Esophagus squamous epithelium (tissue), 5 donors: ENCODE measurements around the gene RBM5. TPM values are rescaled to one million over a fixed set of nuclear protein-coding genes. Genes with fewer than 3 reads are reported as not detected.
"Not testable (repeated sequence)": the region's sequence is repeated elsewhere in the genome, so short reads cannot be mapped to it uniquely, and the experiment has no call there.

Experiments
- DNase-seq: peaks from one replicate; lab custom pipeline; 2025; lab: John Stamatoyannopoulos, UW
- H3K27ac ChIP-seq, 4 donors: fragments of 200-600 bp; sonication (generic); one replicate each; pipeline ENCODE4 v1.5.1; 2016 to 2019; ENCODE audit warnings: mild to moderate bottlenecking in 1 of 4
- H3K27me3 ChIP-seq, 4 donors: fragments of 200-600 bp; sonication (generic); 1 replicate in 3 of 4; 2 replicates in 1 of 4; pipeline versions ENCODE4 v1.5.1 to v1.6.0; 2017 to 2021; ENCODE audit warnings: antibody characterized with exemption in 1 of 4
- H3K36me3 ChIP-seq, 3 donors: fragments of 200-600 bp; sonication (generic); one replicate each; pipeline ENCODE4 v1.5.1; 2016 to 2019
- H3K4me1 ChIP-seq, 3 donors: fragments of 200-600 bp; sonication (generic); one replicate each; pipeline ENCODE4 v1.5.1; 2017 to 2019
- H3K4me3 ChIP-seq, 4 donors: fragments of 200-600 bp; sonication (generic); 1 replicate in 3 of 4; 2 replicates in 1 of 4; pipeline ENCODE4 v1.5.1; 2016 to 2019; ENCODE audit warnings: mild to moderate bottlenecking in 2 of 4, moderate library complexity in 1 of 4
- H3K9me3 ChIP-seq, 3 donors: fragments of 200-600 bp; sonication (generic); one replicate each; pipeline ENCODE4 v1.5.1; 2016 to 2019
- CTCF ChIP-seq, 6 experiments: fragments of 450-650 bp in 4 of 6; fragments of 200-600 bp in 2 of 6; sonication (generic) in 2 of 6; IDR thresholded peaks; one replicate each; pipeline ENCODE4 v1.5.1; 2016 to 2019; ENCODE audit warnings: antibody characterized with exemption in 6 of 6, mild to moderate bottlenecking in 4 of 6, moderate library complexity in 4 of 6
- POLR2A ChIP-seq, 4 donors: fragments of 450-650 bp; IDR thresholded peaks; one replicate each; pipeline ENCODE4 v1.6.1; 2017; ENCODE audit warnings: antibody characterized with exemption in 4 of 4, mild to moderate bottlenecking in 4 of 4, moderate library complexity in 3 of 4
- WGBS, 2 donors: methylation state at CpG; one replicate each; pipeline ENCODE4 v1.1.5; 2018; 5-methylcytosine and 5-hydroxymethylcytosine counted together
- intact Hi-C: fragments of 100-400 bp; cut with DNase I; formaldehyde crosslinking; loops from one replicate; pipeline ENCODE4 v1.15.0; 2022
- total RNA-seq, 4 donors: library from RNA; depleted of rRNA; stranded (reverse); fragments of >200 nt; gene quantifications; one replicate each; pipeline ENCODE4 v1.1.0, GENCODE V29; 2016
- donor health status: DM: yes; HTN: yes; CAD: no.

Gene RBM5
- total RNA-seq, 4 donors from 2014 or later: 60.1 to 197 (median 107) TPM

GRCh38 chr3:50068134-50068533 lies 20.6 kb upstream of the RBM5 start:
- H3K27me3 ChIP-seq: no peaks in the 10 kb centered on the region
- WGBS, 2 donors: 81 to 88% methylated on average over 2 of the region's 2 CpGs
- intact Hi-C loops: no loop called here
- H3K4me3 ChIP-seq: no peak overlapping the region
- no peaks in the 10 kb centered on the region for H3K9me3 ChIP-seq
- peaks cover 16 to 100% (median 48%) of the 10 kb centered on the region in 3 donors for H3K36me3 ChIP-seq
- TF ChIP-seq CTCF (IDR thresholded peaks at IDR 0.05) (no peak), POLR2A (IDR thresholded peaks at IDR 0.05) (no peak)
- H3K27ac ChIP-seq: no peak overlapping the region
- no peaks in the 10 kb centered on the region for H3K4me1 ChIP-seq
- DNase-seq: no peak

- intact Hi-C loops: no loop called here
- Histone ChIP-seq H3K27me3 (no peaks in the 10 kb centered on the region), H3K36me3 (peaks cover 13 to 51% (median 17%) of the 10 kb centered on the region in 3 donors), H3K9me3 (no peaks in the 10 kb centered on the region), H3K27ac (no peak overlapping the region), H3K4me3 (no peak overlapping the region), H3K4me1 (peaks cover 0 to 8% (median 0%) of the 10 kb centered on the region in 3 donors)
- TF ChIP-seq POLR2A (IDR thresholded peaks at IDR 0.05) (no peak), CTCF (IDR thresholded peaks at IDR 0.05) (no peak)
- DNase-seq: no peak
- WGBS, 2 donors: 88% methylated on average over 1 of the region's 1 CpG
Measured at GRCh38 chr3:50078091-50078490, 10.6 kb upstream of the RBM5 start.

- no peak for DNase-seq
- H3K36me3 ChIP-seq: peaks cover 7 to 46% (median 17%) of the 10 kb centered on the region in 3 donors
- peaks cover 0 to 8% (median 0%) of the 10 kb centered on the region in 3 donors for H3K4me1 ChIP-seq
- TF ChIP-seq POLR2A (IDR thresholded peaks at IDR 0.05): no peak
- TF ChIP-seq CTCF (IDR thresholded peaks at IDR 0.05): no peak
- H3K27me3 ChIP-seq: no peaks in the 10 kb centered on the region
- H3K9me3 ChIP-seq: no peaks in the 10 kb centered on the region
- no peak overlapping the region for H3K27ac ChIP-seq
- intact Hi-C loops: no loop called here
- H3K4me3 ChIP-seq: no peak overlapping the region
- 29 to 43% methylated on average over 1 of the region's 1 CpG for WGBS, 2 donors
Measured at GRCh38 chr3:50078622-50079021, 10.1 kb upstream of the RBM5 start.

- H3K4me1 ChIP-seq: peaks cover 0 to 13% (median 0%) of the 10 kb centered on the region in 3 donors
- intact Hi-C loops, H3K27ac ChIP-seq, H3K27me3 ChIP-seq, H3K4me3 ChIP-seq, H3K36me3 ChIP-seq, DNase-seq, H3K9me3 ChIP-seq: not testable (repeated sequence)
- no CpG with 5 or more reads among the region's 33 CpGs for WGBS, 2 donors
Measured at GRCh38 chr3:50084951-50085350, 3.8 kb upstream of the RBM5 start.

GRCh38 chr3:50089609-50089945 lies 858 bp downstream of the RBM5 start:
- intact Hi-C loops: no loop called here
- Histone ChIP-seq H3K4me3 (peak overlapping the region; percentile 83 to 98 (median 90)), H3K9me3 (no peaks in the 10 kb centered on the region), H3K27me3 (no peaks in the 10 kb centered on the region), H3K36me3 (peaks cover 15 to 42% (median 20%) of the 10 kb centered on the region in 3 donors), H3K27ac (peak overlapping the region; percentile 94 to 95 (median 94)), H3K4me1 (peaks cover 7 to 30% (median 14%) of the 10 kb centered on the region in 3 donors)
- no peak for TF ChIP-seq POLR2A (IDR thresholded peaks at IDR 0.05)
- TF ChIP-seq CTCF (IDR thresholded peaks at IDR 0.05): no peak
- DNase-seq: no peak
- WGBS, 2 donors: 0% methylated on average over 16 of the region's 16 CpGs

GRCh38 chr3:50090984-50091383 lies 2.3 kb downstream of the RBM5 start:
- TF ChIP-seq CTCF (IDR thresholded peaks at IDR 0.05) (no peak), POLR2A (IDR thresholded peaks at IDR 0.05) (no peak)
- Histone ChIP-seq H3K27ac (no peak overlapping the region), H3K36me3 (peaks cover 24 to 56% (median 33%) of the 10 kb centered on the region in 3 donors)

More at GRCh38 chr3:50090984-50091383, 2.3 kb downstream of the RBM5 start:
- Histone ChIP-seq H3K9me3 (no peaks in the 10 kb centered on the region), H3K27me3 (no peaks in the 10 kb centered on the region), H3K4me1 (peaks cover 7 to 42% (median 14%) of the 10 kb centered on the region in 3 donors), H3K4me3 (peak overlapping the region in 2 of 4 donors; percentile 87 to 98)
- intact Hi-C loops: no loop called here
- no peak for DNase-seq
